ENCODE data around the gene PGBD4.

Gene PGBD4

DNA sequence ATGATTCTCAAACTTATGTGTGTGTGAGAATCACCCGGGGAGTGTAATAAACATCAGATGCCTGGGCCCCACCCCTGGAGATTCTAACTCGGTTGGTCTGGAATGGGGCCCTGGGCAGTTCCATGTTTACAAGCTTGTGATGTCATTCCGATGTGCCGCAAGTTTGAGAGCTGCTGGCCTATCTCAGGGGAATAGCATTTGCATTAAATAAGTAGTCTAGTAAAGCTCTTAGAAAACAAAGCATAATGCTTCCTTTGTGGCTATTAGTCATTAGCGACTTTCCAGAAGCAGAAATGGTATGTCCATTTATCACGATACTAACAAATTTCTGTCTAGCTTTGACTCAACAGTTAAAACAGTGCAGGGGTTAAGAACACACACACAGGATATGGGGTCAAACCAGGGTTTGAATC, 20.9 kb downstream of the PGBD4 start:
- TF ChIP-seq, protein P1, sequence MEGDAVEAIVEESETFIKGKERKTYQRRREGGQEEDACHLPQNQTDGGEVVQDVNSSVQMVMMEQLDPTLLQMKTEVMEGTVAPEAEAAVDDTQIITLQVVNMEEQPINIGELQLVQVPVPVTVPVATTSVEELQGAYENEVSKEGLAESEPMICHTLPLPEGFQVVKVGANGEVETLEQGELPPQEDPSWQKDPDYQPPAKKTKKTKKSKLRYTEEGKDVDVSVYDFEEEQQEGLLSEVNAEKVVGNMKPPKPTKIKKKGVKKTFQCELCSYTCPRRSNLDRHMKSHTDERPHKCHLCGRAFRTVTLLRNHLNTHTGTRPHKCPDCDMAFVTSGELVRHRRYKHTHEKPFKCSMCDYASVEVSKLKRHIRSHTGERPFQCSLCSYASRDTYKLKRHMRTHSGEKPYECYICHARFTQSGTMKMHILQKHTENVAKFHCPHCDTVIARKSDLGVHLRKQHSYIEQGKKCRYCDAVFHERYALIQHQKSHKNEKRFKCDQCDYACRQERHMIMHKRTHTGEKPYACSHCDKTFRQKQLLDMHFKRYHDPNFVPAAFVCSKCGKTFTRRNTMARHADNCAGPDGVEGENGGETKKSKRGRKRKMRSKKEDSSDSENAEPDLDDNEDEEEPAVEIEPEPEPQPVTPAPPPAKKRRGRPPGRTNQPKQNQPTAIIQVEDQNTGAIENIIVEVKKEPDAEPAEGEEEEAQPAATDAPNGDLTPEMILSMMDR (conservative IDR thresholded peaks at IDR 0.05; ENCODE audit: low read length) = no peak
- H3K4me3 ChIP-seq (ENCODE audit: low read length) = no peak overlapping the region
- peak; percentile 75 for DNase-seq (ENCODE audit: low read depth)

- TF ChIP-seq, protein P1 (conservative IDR thresholded peaks at IDR 0.05; ENCODE audit: low read length) = no peak
Measured at GRCh38 chr15:34124651-34125050, 22.8 kb downstream of the PGBD4 start.

DNA sequence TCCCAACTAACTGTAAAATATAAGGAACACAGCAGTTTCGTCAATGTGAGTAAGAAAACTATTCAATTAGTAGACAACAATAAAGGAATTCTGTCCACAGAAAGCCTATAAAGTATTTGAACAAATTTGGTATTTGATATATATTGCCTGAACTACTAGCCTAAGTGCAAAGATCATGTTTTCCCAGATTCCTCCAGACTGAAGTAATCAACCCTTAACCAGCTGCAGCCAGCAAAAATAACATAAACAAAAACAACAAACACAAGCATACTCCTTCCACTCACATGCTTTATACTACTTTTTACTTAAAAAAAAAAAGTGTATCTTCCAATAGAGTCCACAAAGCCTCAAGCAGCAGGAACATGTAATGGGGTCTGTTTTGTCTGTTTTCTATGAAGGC, 24.1 kb downstream of the PGBD4 start:
- no peak for DNase-seq (ENCODE audit: low read depth)
- no peak overlapping the region for H3K4me3 ChIP-seq (ENCODE audit: low read length)
- TF ChIP-seq, protein P1 (conservative IDR thresholded peaks at IDR 0.05; ENCODE audit: low read length) = no peak

More at GRCh38 chr15:34124651-34125050, 22.8 kb downstream of the PGBD4 start:
- H3K4me3 ChIP-seq (ENCODE audit: low read length) = no peak overlapping the region
- no peak for DNase-seq (ENCODE audit: low read depth)

GRCh38 chr15:34126522-34126921, 24.6 kb downstream of the PGBD4 start:
- DNase-seq (ENCODE audit: low read depth) = no peak
- TF ChIP-seq, protein P1 (conservative IDR thresholded peaks at IDR 0.05; ENCODE audit: low read length) = no peak
- H3K4me3 ChIP-seq (ENCODE audit: low read length) = no peak overlapping the region

DNA sequence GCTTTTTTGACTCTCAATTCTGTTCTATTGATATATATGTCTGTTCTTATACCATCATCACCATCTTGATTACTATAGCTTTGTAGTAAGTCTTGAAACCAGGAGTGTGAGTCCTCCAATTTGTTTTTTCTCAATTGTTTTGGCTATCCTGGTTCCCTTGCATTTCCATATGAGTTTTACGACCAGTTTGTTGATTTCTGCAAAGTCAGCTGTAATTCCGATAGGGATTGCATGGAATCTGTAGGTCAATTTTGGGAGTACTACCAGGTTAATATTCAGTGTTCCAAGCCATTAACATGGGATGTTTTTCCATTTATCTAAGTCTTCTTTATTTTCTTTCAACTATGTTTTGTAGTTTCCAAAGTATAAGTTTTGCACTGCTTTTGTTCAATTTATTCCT, 27.0 kb downstream of the PGBD4 start:
- TF ChIP-seq, protein P1 (conservative IDR thresholded peaks at IDR 0.05; ENCODE audit: low read length) = no peak
- H3K4me3 ChIP-seq (ENCODE audit: low read length) = no peak overlapping the region
- DNase-seq (ENCODE audit: low read depth) = no peak

- no peak for DNase-seq (ENCODE audit: low read depth)
- H3K4me3 ChIP-seq (ENCODE audit: low read length) = no peak overlapping the region
- TF ChIP-seq, protein P1 (conservative IDR thresholded peaks at IDR 0.05; ENCODE audit: low read length) = no peak
Measured at GRCh38 chr15:34132881-34133280, 31.0 kb downstream of the PGBD4 start.

DNA sequence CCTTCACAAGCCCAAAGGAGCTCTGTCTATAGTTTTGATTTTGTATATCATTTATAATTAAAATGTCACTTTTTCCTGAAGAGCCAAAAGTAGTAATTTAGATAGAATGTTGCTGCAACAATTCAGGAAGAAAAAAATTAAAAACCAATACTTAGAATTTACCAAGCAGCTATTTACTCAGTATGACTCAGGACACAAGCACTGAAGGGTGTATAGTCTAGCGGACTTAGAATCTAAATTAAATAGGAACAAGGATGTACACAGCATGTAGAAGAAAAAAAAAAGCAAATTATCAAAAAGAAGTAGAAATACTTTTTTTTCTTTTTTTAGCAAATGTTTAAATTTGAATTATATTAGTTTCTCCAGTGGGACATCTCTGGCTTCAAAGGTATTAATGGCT, 31.6 kb downstream of the PGBD4 start:
- no peak overlapping the region for H3K4me3 ChIP-seq (ENCODE audit: low read length)
- no peak for DNase-seq (ENCODE audit: low read depth)
- TF ChIP-seq, protein P1 (conservative IDR thresholded peaks at IDR 0.05; ENCODE audit: low read length) = no peak

Data from AG10803 (cell line).